Measurements from ENCODE around the gene SELENOO. TPM values are rescaled to one million over a fixed set of nuclear protein-coding genes. Genes with fewer than 3 reads are reported as not detected.

SELENOO gene
- total RNA-seq, 3 donors from 2014 or later: 24.3 to 32.3 (median 31.8) TPM

- no peak for DNase-seq (ENCODE audit: low spot score in 2 of 2)
- TF ChIP-seq POLR2AphosphoS5 (IDR thresholded peaks at IDR 0.05) (no peak), POLR2A (IDR thresholded peaks at IDR 0.05) (no peak)
- TF ChIP-seq, protein P1, sequence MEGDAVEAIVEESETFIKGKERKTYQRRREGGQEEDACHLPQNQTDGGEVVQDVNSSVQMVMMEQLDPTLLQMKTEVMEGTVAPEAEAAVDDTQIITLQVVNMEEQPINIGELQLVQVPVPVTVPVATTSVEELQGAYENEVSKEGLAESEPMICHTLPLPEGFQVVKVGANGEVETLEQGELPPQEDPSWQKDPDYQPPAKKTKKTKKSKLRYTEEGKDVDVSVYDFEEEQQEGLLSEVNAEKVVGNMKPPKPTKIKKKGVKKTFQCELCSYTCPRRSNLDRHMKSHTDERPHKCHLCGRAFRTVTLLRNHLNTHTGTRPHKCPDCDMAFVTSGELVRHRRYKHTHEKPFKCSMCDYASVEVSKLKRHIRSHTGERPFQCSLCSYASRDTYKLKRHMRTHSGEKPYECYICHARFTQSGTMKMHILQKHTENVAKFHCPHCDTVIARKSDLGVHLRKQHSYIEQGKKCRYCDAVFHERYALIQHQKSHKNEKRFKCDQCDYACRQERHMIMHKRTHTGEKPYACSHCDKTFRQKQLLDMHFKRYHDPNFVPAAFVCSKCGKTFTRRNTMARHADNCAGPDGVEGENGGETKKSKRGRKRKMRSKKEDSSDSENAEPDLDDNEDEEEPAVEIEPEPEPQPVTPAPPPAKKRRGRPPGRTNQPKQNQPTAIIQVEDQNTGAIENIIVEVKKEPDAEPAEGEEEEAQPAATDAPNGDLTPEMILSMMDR (IDR thresholded peaks at IDR 0.05): no peak
- H3K4me1 ChIP-seq: no peaks in the 10 kb centered on the region
- H3K9me3 ChIP-seq: no peaks in the 10 kb centered on the region
- H3K27ac ChIP-seq: peak within 1 kb of the TSS in 1 of 2 donors; percentile 38
- H3K36me3 ChIP-seq: no peaks in the 10 kb centered on the region
- intact Hi-C loops (cut with DNase I; ENCODE audit: low total_unique reads): no loop called here
- peak within 1 kb of the TSS; percentile 43 to 79 (median 50) for H3K4me3 ChIP-seq
- H3K27me3 ChIP-seq: peaks cover 0 to 25% of the 10 kb centered on the region in 2 donors
Observed at GRCh38 chr22:50261615-50262459, 61.0 kb downstream of the SELENOO start, which contains the start of gene MAPK12. Gene MAPK12, minus strand, starts transcription at chr22:50261683. Its CDS starts 174 bp downstream, at chr22:50261509.

GRCh38 chr22:50262460-50262911 lies 61.7 kb downstream of the SELENOO start:
- DNase-seq (ENCODE audit: low spot score in 2 of 2): no peak
- intact Hi-C loops (cut with DNase I; ENCODE audit: low total_unique reads): no loop called here
- Histone ChIP-seq H3K27me3 (peaks cover 0 to 20% of the 10 kb centered on the region in 2 donors), H3K27ac (no peak overlapping the region), H3K4me1 (no peaks in the 10 kb centered on the region), H3K36me3 (no peaks in the 10 kb centered on the region), H3K4me3 (no peak overlapping the region), H3K9me3 (no peaks in the 10 kb centered on the region)
- TF ChIP-seq POLR2AphosphoS5 (IDR thresholded peaks at IDR 0.05) (no peak), POLR2A (IDR thresholded peaks at IDR 0.05) (no peak)
- TF ChIP-seq, protein P1 (IDR thresholded peaks at IDR 0.05): no peak

GRCh38 chr22:50262973-50263617 lies 62.3 kb downstream of the SELENOO start:
- Histone ChIP-seq H3K27me3 (peaks cover 0 to 19% of the 10 kb centered on the region in 2 donors), H3K36me3 (no peaks in the 10 kb centered on the region), H3K4me1 (peaks cover 4% of the 10 kb centered on the region in 2 donors), H3K27ac (no peak overlapping the region), H3K4me3 (no peak overlapping the region), H3K9me3 (no peaks in the 10 kb centered on the region)
- TF ChIP-seq POLR2AphosphoS5 (IDR thresholded peaks at IDR 0.05) (no peak), POLR2A (IDR thresholded peaks at IDR 0.05) (no peak)
- TF ChIP-seq, protein P1 (IDR thresholded peaks at IDR 0.05): no peak
- intact Hi-C loops (cut with DNase I; ENCODE audit: low total_unique reads): no loop called here
- no peak for DNase-seq (ENCODE audit: low spot score in 2 of 2)

GRCh38 chr22:50264104-50264745 lies 63.4 kb downstream of the SELENOO start:
- Histone ChIP-seq H3K4me3 (no peak overlapping the region), H3K27ac (no peak overlapping the region), H3K9me3 (no peaks in the 10 kb centered on the region), H3K27me3 (peaks cover 0 to 19% of the 10 kb centered on the region in 2 donors), H3K36me3 (no peaks in the 10 kb centered on the region), H3K4me1 (peaks cover 5 to 13% of the 10 kb centered on the region in 2 donors)
- TF ChIP-seq POLR2A (IDR thresholded peaks at IDR 0.05): no peak
- DNase-seq (ENCODE audit: low spot score in 2 of 2): no peak
- intact Hi-C loops (cut with DNase I; ENCODE audit: low total_unique reads): no loop called here

DNA sequence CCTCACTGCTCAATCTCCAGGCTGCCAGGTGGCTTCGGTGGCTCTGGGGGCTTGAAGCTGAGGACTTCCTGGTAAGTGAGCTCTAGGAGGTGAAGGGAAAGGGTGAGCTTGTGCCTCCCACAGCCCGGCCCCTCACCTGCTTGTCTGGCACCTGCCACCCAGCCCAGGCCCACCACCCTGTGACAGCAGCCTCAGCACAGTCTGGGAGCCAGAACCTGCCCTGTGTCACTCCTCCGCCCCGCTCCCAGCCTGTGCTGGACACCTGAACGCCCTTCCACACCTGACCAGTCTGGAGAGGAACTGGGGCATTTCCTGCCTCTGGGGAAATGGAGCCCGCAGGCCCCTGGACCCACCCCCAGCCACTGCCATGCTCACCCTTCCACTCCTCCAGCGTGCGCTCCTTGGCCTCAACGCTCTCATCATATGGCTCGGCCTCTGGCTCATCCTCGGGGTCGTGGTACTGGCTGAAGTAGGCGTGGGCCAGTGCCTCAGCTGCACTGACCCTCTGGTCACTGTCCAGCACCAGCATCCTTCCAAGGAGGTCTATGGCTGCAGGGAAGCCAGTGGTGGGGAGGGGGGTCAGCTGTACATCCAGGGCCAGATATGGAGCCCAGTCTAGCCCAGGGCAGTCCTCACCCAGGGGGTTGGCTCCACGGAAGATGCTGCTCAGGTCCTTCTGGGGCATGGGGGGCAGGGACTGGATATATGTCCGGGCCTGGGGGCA lies 64.3 kb downstream of the SELENOO start:
- intact Hi-C loops (cut with DNase I; ENCODE audit: low total_unique reads): no loop called here
- no peak for TF ChIP-seq POLR2AphosphoS5 (IDR thresholded peaks at IDR 0.05)
- TF ChIP-seq, protein P1 (IDR thresholded peaks at IDR 0.05): no peak
- no peak for TF ChIP-seq POLR2A (IDR thresholded peaks at IDR 0.05)
- Histone ChIP-seq H3K4me3 (no peak overlapping the region), H3K9me3 (no peaks in the 10 kb centered on the region), H3K4me1 (peaks cover 5 to 16% of the 10 kb centered on the region in 2 donors), H3K27ac (no peak overlapping the region), H3K36me3 (no peaks in the 10 kb centered on the region), H3K27me3 (peaks cover 0 to 19% of the 10 kb centered on the region in 2 donors)
- no peak for DNase-seq (ENCODE audit: low spot score in 2 of 2)

Measured in breast epithelium (tissue), 4 donors.